ENCODE results near the gene CFAP45. TPM values are rescaled to one million over a fixed set of nuclear protein-coding genes. Genes with fewer than 3 reads are reported as not detected.

Gene CFAP45
- total RNA-seq, 1 experiment from 2014 or later: 3.9 TPM

- peak; percentile 89 for DNase-seq (ENCODE audit: low read depth)
Measured at GRCh38 chr1:159854693-159855192, 45.2 kb downstream of the CFAP45 start.

GRCh38 chr1:159854116-159854692, 45.8 kb downstream of the CFAP45 start:
- DNase-seq (ENCODE audit: low read depth): peak; percentile 82

GRCh38 chr1:159853417-159854115, 46.4 kb downstream of the CFAP45 start:
- peak; percentile 57 for DNase-seq (ENCODE audit: low read depth)

- DNase-seq (ENCODE audit: low read depth): no peak
Measured at GRCh38 chr1:159851407-159851806, 48.6 kb downstream of the CFAP45 start.

GRCh38 chr1:159849626-159850366, 50.2 kb downstream of the CFAP45 start:
- DNase-seq (ENCODE audit: low read depth): peak; percentile 89

- no peak for DNase-seq (ENCODE audit: low read depth)
Measured at GRCh38 chr1:159848326-159848725, 51.6 kb downstream of the CFAP45 start.

- DNase-seq (ENCODE audit: low read depth): no peak
Measured at GRCh38 chr1:159847231-159847630, 52.7 kb downstream of the CFAP45 start.

- no peak for DNase-seq (ENCODE audit: low read depth)
Measured at GRCh38 chr1:159845751-159846629, 54.0 kb downstream of the CFAP45 start.

GRCh38 chr1:159843459-159843858, 56.5 kb downstream of the CFAP45 start:
- DNase-seq (ENCODE audit: low read depth): peak; percentile 72

- DNase-seq (ENCODE audit: low read depth): no peak
Measured at GRCh38 chr1:159841749-159842148, 58.2 kb downstream of the CFAP45 start.

GRCh38 chr1:159839116-159839849, 60.7 kb downstream of the CFAP45 start:
- no peak for DNase-seq (ENCODE audit: low read depth)

- no peak for DNase-seq (ENCODE audit: low read depth)
Measured at GRCh38 chr1:159838715-159839114, 61.2 kb downstream of the CFAP45 start.

- DNase-seq (ENCODE audit: low read depth): no peak
Measured at GRCh38 chr1:159835862-159836525, 64.0 kb downstream of the CFAP45 start.

- DNase-seq (ENCODE audit: low read depth): no peak
Measured at GRCh38 chr1:159835356-159835755, 64.6 kb downstream of the CFAP45 start.

- DNase-seq (ENCODE audit: low read depth): peak; percentile 35
Measured at GRCh38 chr1:159832309-159832708, 67.7 kb downstream of the CFAP45 start.

- no peak for DNase-seq (ENCODE audit: low read depth)
Measured at GRCh38 chr1:159831412-159832141, 68.4 kb downstream of the CFAP45 start.

GRCh38 chr1:159830722-159831121, 69.2 kb downstream of the CFAP45 start:
- DNase-seq (ENCODE audit: low read depth): no peak

GRCh38 chr1:159829822-159830465, 70.0 kb downstream of the CFAP45 start:
- DNase-seq (ENCODE audit: low read depth): peak; percentile 58

GRCh38 chr1:159829273-159829634, 70.7 kb downstream of the CFAP45 start:
- no peak for DNase-seq (ENCODE audit: low read depth)

All from HT1080 (cell line).